Astrocyte (in vitro differentiated cells and primary cell): Measurements from ENCODE around the gene GLS. TPM values are rescaled to one million over a fixed set of nuclear protein-coding genes. Genes with fewer than 3 reads are reported as not detected.

ENCODE experiments used
- DNase-seq: peaks from one replicate; pipeline ENCODE4 v3.0.0-alpha.2; 2010; ENCODE audit warnings: low read depth
- FAIRE-seq: peaks from 2 replicates; lab custom pipeline; 2011; peaks lifted over from hg19 to GRCh38; lab: Jason Lieb, UNC
- H2AFZ ChIP-seq: 2 replicates; pipeline ENCODE4 v1.6.0; 2012; ENCODE audit warnings: low read depth, low read length, inconsistent platforms
- H3K27ac ChIP-seq: 2 replicates; pipeline ENCODE4 v1.5.1; 2011; ENCODE audit warnings: low read depth, low read length, inconsistent platforms
- H3K27me3 ChIP-seq: 2 replicates; pipeline ENCODE4 v1.6.0; 2011; ENCODE audit warnings: low read length, inconsistent platforms; ENCODE audit not compliant: insufficient read depth
- H3K36me3 ChIP-seq: 2 replicates; pipeline ENCODE4 v1.5.1; 2011; ENCODE audit warnings: low read length, inconsistent platforms; ENCODE audit not compliant: insufficient read depth
- H3K4me1 ChIP-seq: 2 replicates; pipeline ENCODE4 v1.5.1; 2011; ENCODE audit warnings: low read length, inconsistent platforms; ENCODE audit not compliant: insufficient read depth
- H3K4me2 ChIP-seq: 2 replicates; pipeline ENCODE4 v1.6.0; 2012; ENCODE audit warnings: low read length, inconsistent platforms
- H3K4me3 ChIP-seq: 2 replicates; pipeline ENCODE4 v1.5.1; 2011; ENCODE audit warnings: low read depth, mild to moderate bottlenecking, low read length, inconsistent platforms; ENCODE audit not compliant: insufficient read depth
- H3K79me2 ChIP-seq: 2 replicates; pipeline ENCODE4 v1.6.0; 2012; ENCODE audit warnings: mild to moderate bottlenecking, low read length, inconsistent platforms; ENCODE audit not compliant: insufficient read depth
- H3K9ac ChIP-seq: 2 replicates; pipeline ENCODE4 v1.6.0; 2012; ENCODE audit warnings: mild to moderate bottlenecking, low read length, inconsistent platforms
- H3K9me3 ChIP-seq: 2 replicates; pipeline ENCODE4 v1.5.1; 2012; ENCODE audit warnings: low read depth, mild to moderate bottlenecking, low read length, inconsistent platforms; ENCODE audit not compliant: insufficient read depth
- H4K20me1 ChIP-seq: 2 replicates; pipeline ENCODE4 v1.6.0; 2012; ENCODE audit warnings: low read length, inconsistent platforms; ENCODE audit not compliant: insufficient read depth
- H3K27ac Mint-ChIP-seq: one replicate; pipeline ENCODE4 v1.8.0; 2021; ENCODE audit warnings: mild to moderate bottlenecking, mixed read lengths; ENCODE audit not compliant: unreplicated experiment
- H3K27me3 Mint-ChIP-seq: one replicate; pipeline ENCODE4 v1.8.0; 2021; ENCODE audit warnings: low read depth, mixed read lengths; ENCODE audit not compliant: unreplicated experiment
- H3K36me3 Mint-ChIP-seq: one replicate; pipeline ENCODE4 v1.8.0; 2021; ENCODE audit warnings: low read depth, mixed read lengths; ENCODE audit not compliant: unreplicated experiment
- H3K4me1 Mint-ChIP-seq: one replicate; pipeline ENCODE4 v1.8.0; 2021; ENCODE audit warnings: low read depth, mixed read lengths; ENCODE audit not compliant: unreplicated experiment
- H3K4me3 Mint-ChIP-seq: one replicate; pipeline ENCODE4 v1.8.0; 2021; ENCODE audit warnings: mild to moderate bottlenecking, moderate library complexity, mixed read lengths; ENCODE audit not compliant: unreplicated experiment
- H3K9me3 Mint-ChIP-seq: one replicate; pipeline ENCODE4 v1.8.0; 2021; ENCODE audit warnings: mild to moderate bottlenecking, mixed read lengths; ENCODE audit not compliant: unreplicated experiment
- CTCF ChIP-seq: IDR thresholded peaks from 2 replicates; pipeline ENCODE4 v1.5.1; 2011; ENCODE audit warnings: low read depth, mild to moderate bottlenecking, inconsistent platforms, low read length, moderate library complexity; ENCODE audit not compliant: insufficient read depth
- EZH2 ChIP-seq: IDR thresholded peaks from 2 replicates; pipeline ENCODE4 v1.6.1; 2012; ENCODE audit warnings: mild to moderate bottlenecking, low read length, inconsistent platforms; ENCODE audit not compliant: insufficient read depth
- total RNA-seq: library from RNA; stranded (reverse); gene quantifications from 2 replicates; pipeline ENCODE4 v1.2.1, GENCODE V29; 2021

The GLS gene
- total RNA-seq, 1 donor from 2014 or later: 189 TPM

DNA sequence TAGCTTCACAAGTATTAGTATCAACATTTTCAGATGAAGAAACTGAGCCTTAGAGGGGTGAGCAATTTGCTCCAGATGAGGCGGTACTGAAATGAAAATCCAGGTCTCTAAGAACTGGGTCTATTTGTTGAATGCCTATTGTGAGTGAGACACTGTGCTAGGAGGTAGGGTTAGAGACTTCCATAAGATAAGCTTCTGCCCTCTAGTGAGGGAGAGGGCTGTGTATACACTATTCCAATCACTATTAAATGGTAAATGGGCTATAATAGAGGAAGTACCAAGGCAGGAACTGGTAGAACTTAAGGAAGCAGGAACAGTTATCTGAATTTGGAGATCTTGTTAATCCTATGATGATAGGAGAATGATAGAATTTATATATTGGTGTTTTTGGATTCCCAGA is 23.6 kb upstream of the GLS start:
- H3K27me3 ChIP-seq: no peaks in the 10 kb centered on the region
- peaks cover 19% of the 10 kb centered on the region for H3K4me1 ChIP-seq
- no peak overlapping the region for H3K4me2 ChIP-seq
- no peaks in the 10 kb centered on the region for H3K79me2 ChIP-seq
- FAIRE-seq (no peak), DNase-seq (no peak)
- no peak overlapping the region for H2AFZ ChIP-seq
- no peaks in the 10 kb centered on the region for H3K36me3 Mint-ChIP-seq
- H3K4me3 ChIP-seq: no peak overlapping the region
- H3K27ac ChIP-seq: no peak overlapping the region
- H3K9ac ChIP-seq: no peak overlapping the region
- no peaks in the 10 kb centered on the region for H3K9me3 Mint-ChIP-seq
- H3K9me3 ChIP-seq: no peaks in the 10 kb centered on the region
- H3K4me1 Mint-ChIP-seq: peaks cover 55% of the 10 kb centered on the region
- H3K36me3 ChIP-seq: no peaks in the 10 kb centered on the region
- no peak overlapping the region for H3K4me3 Mint-ChIP-seq
- H3K27ac Mint-ChIP-seq: peak overlapping the region; percentile 87
- TF ChIP-seq EZH2 (no peak), CTCF (no peak)
- H3K27me3 Mint-ChIP-seq: no peaks in the 10 kb centered on the region
- no peaks in the 10 kb centered on the region for H4K20me1 ChIP-seq

DNA sequence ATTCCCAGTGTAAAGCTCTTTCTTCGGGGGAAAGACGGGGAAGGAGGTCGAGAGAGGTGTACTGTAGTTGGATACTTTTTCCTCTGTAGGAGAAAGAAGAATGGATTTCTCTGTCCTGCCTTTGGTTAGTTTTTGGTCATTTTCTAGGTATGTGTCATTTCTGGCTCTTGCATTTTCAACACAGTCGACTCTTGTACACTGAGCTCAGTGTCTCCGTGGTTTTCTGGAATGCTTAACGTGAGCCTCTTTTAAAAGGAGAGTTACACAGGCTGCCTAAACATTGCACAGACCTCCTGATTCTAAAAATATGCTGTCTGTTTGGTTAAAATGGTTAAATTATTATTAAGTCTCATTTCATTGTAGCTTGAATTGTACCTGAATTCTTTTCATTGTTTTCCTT is 21.8 kb upstream of the GLS start:
- peak overlapping the region; percentile 72 for H3K4me3 Mint-ChIP-seq
- TF ChIP-seq EZH2 (no peak), CTCF (no peak)
- H3K4me2 ChIP-seq: peak overlapping the region; percentile 81
- no peaks in the 10 kb centered on the region for H3K36me3 ChIP-seq
- H3K4me1 Mint-ChIP-seq: peaks cover 72% of the 10 kb centered on the region
- peak overlapping the region; percentile 79 for H3K27ac ChIP-seq
- peak overlapping the region; percentile 66 for H3K9ac ChIP-seq
- H2AFZ ChIP-seq: no peak overlapping the region
- H3K36me3 Mint-ChIP-seq: no peaks in the 10 kb centered on the region
- no peaks in the 10 kb centered on the region for H3K9me3 Mint-ChIP-seq
- H3K27me3 ChIP-seq: no peaks in the 10 kb centered on the region
- peaks cover 19% of the 10 kb centered on the region for H3K4me1 ChIP-seq
- peak; percentile 91 for FAIRE-seq
- H3K9me3 ChIP-seq: no peaks in the 10 kb centered on the region
- peak; percentile 90 for DNase-seq
- no peaks in the 10 kb centered on the region for H3K27me3 Mint-ChIP-seq
- H4K20me1 ChIP-seq: no peaks in the 10 kb centered on the region
- H3K79me2 ChIP-seq: no peaks in the 10 kb centered on the region
- H3K4me3 ChIP-seq: peak overlapping the region; percentile 22
- H3K27ac Mint-ChIP-seq: peak overlapping the region; percentile 87
